H1 (cell line): ENCODE data around the gene MGST2. TPM values are rescaled to one million over a fixed set of nuclear protein-coding genes. Genes with fewer than 3 reads are reported as not detected.

ENCODE experiments used
- CTCF ChIA-PET: fragments of 300-600 bp; sonication (Branson Sonifier 250); formaldehyde crosslinking; loops from one replicate; lab custom pipeline; 2021; ENCODE audit not compliant: partially characterized antibody; lab: Charles Lee
- POLR2A ChIA-PET: fragments of 300-600 bp; sonication (Branson Sonifier 250); formaldehyde crosslinking; loops from one replicate; lab custom pipeline; 2021; ENCODE audit warnings: inconsistent platforms; ENCODE audit not compliant: partially characterized antibody; lab: Charles Lee
- DNase-seq, 2 experiments: peaks; one replicate each; pipeline versions ENCODE4 v3.0.0 to v3.0.0-alpha.2; 2010 to 2022; ENCODE audit warnings: low spot score in 2 of 2, low read depth in 1 of 2, mixed read lengths in 1 of 2
- FAIRE-seq: peaks from 2 replicates; lab custom pipeline; 2011; peaks lifted over from hg19 to GRCh38; lab: Jason Lieb, UNC
- H2AFZ ChIP-seq: 2 replicates; pipeline ENCODE4 v1.8.1; 2012; ENCODE audit warnings: low read length, inconsistent platforms
- H2AK5ac ChIP-seq: 2 replicates; pipeline ENCODE4 v1.6.1; 2013; ENCODE audit warnings: low read depth, low read length
- H2BK120ac ChIP-seq: replicated peaks from 2 replicates; pipeline ENCODE3; 2013; ENCODE audit warnings: low read depth, low read length, inconsistent platforms
- H2BK12ac ChIP-seq: 2 replicates; pipeline ENCODE4 v1.6.1; 2013; ENCODE audit warnings: low read depth, low read length
- H2BK15ac ChIP-seq: 2 replicates; pipeline ENCODE4 v1.6.1; 2013; ENCODE audit warnings: low read length
- H2BK20ac ChIP-seq: 2 replicates; pipeline ENCODE4 v1.6.1; 2013; ENCODE audit warnings: low read length
- H2BK5ac ChIP-seq: 2 replicates; pipeline ENCODE4 v1.6.1; 2013; ENCODE audit warnings: low read depth, low read length
- H3K14ac ChIP-seq: 2 replicates; pipeline ENCODE4 v1.6.1; 2013; ENCODE audit warnings: inconsistent platforms; ENCODE audit not compliant: insufficient read length
- H3K18ac ChIP-seq: 2 replicates; pipeline ENCODE4 v1.6.1; 2013; ENCODE audit warnings: low read length; ENCODE audit errors: extremely low read depth
- H3K23ac ChIP-seq: 2 replicates; pipeline ENCODE4 v1.6.1; 2013; ENCODE audit warnings: inconsistent platforms; ENCODE audit not compliant: insufficient read length
- H3K23me2 ChIP-seq: 2 replicates; pipeline ENCODE4 v1.6.1; 2013; ENCODE audit warnings: low read depth, low read length
- H3K27ac ChIP-seq: 2 replicates; pipeline ENCODE4 v1.6.1; 2011; ENCODE audit warnings: low read depth, low read length, inconsistent platforms
- H3K27me3 ChIP-seq, 4 experiments: replicated peaks in 1 of 4; 1 replicate in 1 of 4; 2 replicates in 3 of 4; pipeline versions ENCODE4 v1.6.1 to v1.8.1; 2011 to 2013; ENCODE audit warnings: low read length in 3 of 4, mild to moderate bottlenecking in 3 of 4, inconsistent platforms in 2 of 4, mixed read lengths in 2 of 4, moderate library complexity in 1 of 4; ENCODE audit not compliant: control insufficient read depth in 3 of 4, insufficient read depth in 3 of 4; ENCODE audit errors: extremely low read depth in 1 of 4
- H3K36me3 ChIP-seq, 4 experiments: 2 replicates each; pipeline versions ENCODE4 v1.6.1 to v1.8.1; 2011 to 2013; ENCODE audit warnings: mild to moderate bottlenecking in 4 of 4, low read length in 3 of 4, moderate library complexity in 2 of 4, control low read depth in 1 of 4, inconsistent platforms in 1 of 4; ENCODE audit not compliant: insufficient read depth in 4 of 4, control insufficient read depth in 2 of 4
- H3K4ac ChIP-seq: replicated peaks from 2 replicates; pipeline ENCODE3; 2013; ENCODE audit warnings: low read length, low read depth, mixed read lengths, inconsistent platforms; ENCODE audit not compliant: insufficient read length
- H3K4me1 ChIP-seq, 4 experiments: replicated peaks in 1 of 4; 1 replicate in 1 of 4; 2 replicates in 3 of 4; pipeline versions ENCODE4 v1.6.1 to v1.8.1; 2011 to 2013; ENCODE audit warnings: low read length in 3 of 4, inconsistent platforms in 2 of 4, mixed read lengths in 1 of 4; ENCODE audit not compliant: insufficient read depth in 4 of 4, control insufficient read depth in 3 of 4
- H3K4me2 ChIP-seq, 2 experiments: 2 replicates each; pipeline versions ENCODE4 v1.6.1 to v1.8.1; 2011 to 2013; ENCODE audit warnings: low read depth in 2 of 2, low read length in 2 of 2, control low read depth in 1 of 2, inconsistent platforms in 1 of 2, mild to moderate bottlenecking in 1 of 2; ENCODE audit not compliant: insufficient read depth in 1 of 2
- H3K4me3 ChIP-seq, 4 experiments: fragments of 200-600, 300-600 bp in 1 of 4; sonication (generic), shearing (Covaris generic), sonication (Bioruptor Twin) in 1 of 4; 2 replicates each; pipeline versions ENCODE4 v1.5.1 to v1.8.1; 2011 to 2016; ENCODE audit warnings: low read length in 4 of 4, low read depth in 3 of 4, control low read depth in 2 of 4, inconsistent platforms in 2 of 4, mild to moderate bottlenecking in 2 of 4, mixed read lengths in 1 of 4, moderate library complexity in 1 of 4; ENCODE audit not compliant: insufficient read depth in 2 of 4; ENCODE audit errors: extremely low read depth in 1 of 4
- H3K56ac ChIP-seq: replicated peaks from 2 replicates; pipeline ENCODE3; 2013; ENCODE audit warnings: low read depth, mild to moderate bottlenecking, mixed read lengths, low read length, inconsistent platforms; ENCODE audit not compliant: insufficient read length
- H3K79me1 ChIP-seq: 2 replicates; pipeline ENCODE4 v1.6.1; 2013; ENCODE audit warnings: low read depth, low read length, control low read depth
- H3K79me2 ChIP-seq, 2 experiments: 2 replicates each; pipeline versions ENCODE4 v1.6.1 to v1.8.1; 2012 to 2013; ENCODE audit warnings: low read length in 2 of 2, mild to moderate bottlenecking in 2 of 2, inconsistent platforms in 1 of 2; ENCODE audit not compliant: insufficient read depth in 2 of 2, control insufficient read depth in 1 of 2
- H3K9ac ChIP-seq, 4 experiments: replicated peaks in 1 of 4; 1 replicate in 1 of 4; 2 replicates in 3 of 4; pipeline versions ENCODE4 v1.6.1 to v1.8.1; 2011 to 2013; ENCODE audit warnings: low read depth in 3 of 4, low read length in 3 of 4, control low read depth in 2 of 4, mild to moderate bottlenecking in 2 of 4, moderate library complexity in 2 of 4, inconsistent platforms in 1 of 4; ENCODE audit errors: extremely low read depth in 1 of 4
- H3K9me3 ChIP-seq, 2 experiments: 2 replicates each; pipeline versions ENCODE4 v1.6.1 to v1.8.1; 2012 to 2013; ENCODE audit warnings: mild to moderate bottlenecking in 2 of 2, moderate library complexity in 2 of 2, control low read depth in 1 of 2, inconsistent platforms in 1 of 2, low read depth in 1 of 2, low read length in 1 of 2, mixed read lengths in 1 of 2; ENCODE audit not compliant: insufficient read depth in 2 of 2
- H4K20me1 ChIP-seq, 2 experiments: replicated peaks in 1 of 2; 2 replicates each; pipeline versions ENCODE3 to v1.8.1; 2011 to 2013; ENCODE audit warnings: inconsistent platforms in 2 of 2, low read length in 2 of 2, mild to moderate bottlenecking in 1 of 2; ENCODE audit not compliant: insufficient read depth in 2 of 2, control insufficient read depth in 1 of 2
- H4K5ac ChIP-seq: 2 replicates; pipeline ENCODE4 v1.6.1; 2013; ENCODE audit warnings: low read length, low read depth, mixed read lengths, inconsistent platforms; ENCODE audit not compliant: insufficient read length
- H4K8ac ChIP-seq: 2 replicates; pipeline ENCODE4 v1.8.0; 2013; ENCODE audit warnings: mild to moderate bottlenecking, moderate library complexity, low read length, inconsistent platforms; ENCODE audit not compliant: insufficient read depth; ENCODE audit errors: extremely low read depth
- H4K91ac ChIP-seq: replicated peaks from 2 replicates; pipeline ENCODE3; 2013; ENCODE audit warnings: low read length, mixed read lengths, inconsistent platforms; ENCODE audit not compliant: insufficient read length
- BACH1 ChIP-seq: IDR thresholded peaks from 2 replicates; pipeline ENCODE4 v1.6.1; 2012; ENCODE audit warnings: low read length, improper control_type of control experiment
- CEBPB ChIP-seq: IDR thresholded peaks from 2 replicates; pipeline ENCODE4 v1.6.1; 2012; ENCODE audit warnings: low read depth, low read length
- CREB1 ChIP-seq: IDR thresholded peaks from 2 replicates; pipeline ENCODE4 v1.6.1; 2012; ENCODE audit warnings: inconsistent platforms
- EGR1 ChIP-seq: IDR thresholded peaks from 2 replicates; pipeline ENCODE4 v1.6.1; 2011; ENCODE audit warnings: low read depth, low read length, borderline replicate concordance
- EZH2 ChIP-seq: fragments of 200-600 bp; sonication (generic); IDR thresholded peaks from 2 replicates; pipeline ENCODE4 v1.7.1; 2012; ENCODE audit warnings: low read depth, mild to moderate bottlenecking, moderate library complexity, low read length, inconsistent platforms; ENCODE audit not compliant: severe bottlenecking
- FOSL1 ChIP-seq: IDR thresholded peaks from 2 replicates; pipeline ENCODE4 v1.6.1; 2011; ENCODE audit warnings: mild to moderate bottlenecking, low read depth, low read length, moderate library complexity; ENCODE audit not compliant: insufficient read depth
- MAFK ChIP-seq: IDR thresholded peaks from 2 replicates; pipeline ENCODE4 v1.6.1; 2012; ENCODE audit warnings: low read depth, mild to moderate bottlenecking, improper control_type of control experiment, low read length
- MAX ChIP-seq: IDR thresholded peaks from 2 replicates; pipeline ENCODE4 v1.6.1; 2012; ENCODE audit warnings: inconsistent platforms
- RAD21 ChIP-seq, 2 experiments: IDR thresholded peaks in 1 of 2; conservative IDR thresholded peaks in 1 of 2; 2 replicates each; pipeline ENCODE4 v1.6.1; 2011; ENCODE audit warnings: low read depth in 2 of 2, low read length in 2 of 2, improper control_type of control experiment in 1 of 2, inconsistent platforms in 1 of 2, mild to moderate bottlenecking in 1 of 2, moderate library complexity in 1 of 2
- RBBP5 ChIP-seq: IDR thresholded peaks from 2 replicates; pipeline ENCODE4 v1.7.1; 2012; ENCODE audit warnings: low read depth, mild to moderate bottlenecking, inconsistent platforms, low read length, moderate library complexity, borderline replicate concordance
- SP1 ChIP-seq: IDR thresholded peaks from 2 replicates; pipeline ENCODE4 v1.6.1; 2011; ENCODE audit warnings: low read depth, low read length
- SP2 ChIP-seq: IDR thresholded peaks from 2 replicates; pipeline ENCODE4 v1.6.1; 2012; ENCODE audit warnings: mild to moderate bottlenecking, low read length, inconsistent platforms
- SP4 ChIP-seq: IDR thresholded peaks from 2 replicates; pipeline ENCODE4 v1.6.1; 2012; ENCODE audit warnings: low read length, inconsistent platforms
- TAF1 ChIP-seq: IDR thresholded peaks from 2 replicates; pipeline ENCODE4 v1.6.1; 2011; ENCODE audit warnings: mild to moderate bottlenecking, low read depth, low read length
- USF2 ChIP-seq: IDR thresholded peaks from 2 replicates; pipeline ENCODE4 v1.6.1; 2011; ENCODE audit warnings: low read length, improper control_type of control experiment
- WGBS, 2 experiments: shearing (Covaris generic) in 1 of 2; methylation state at CpG; one replicate each; pipeline versions ENCODE4 v1.1.6 to v1.1.7; 2013 to 2015; ENCODE audit warnings: low lambda C conversion rate in 2 of 2, mixed read lengths in 2 of 2, inconsistent platforms in 1 of 2, low coverage in 1 of 2, missing lambda C conversion rate in 1 of 2; ENCODE audit not compliant: insufficient replicate concordance in 2 of 2, insufficient coverage in 1 of 2, insufficient read length in 1 of 2; ENCODE audit errors: extremely low coverage in 1 of 2, missing lambda C conversion rate in 1 of 2; 5-methylcytosine and 5-hydroxymethylcytosine counted together
- polyA plus RNA-seq, 7 experiments: library from polyadenylated mRNA; depleted of rRNA in 3 of 7; stranded (reverse) in 5 of 7; unstranded in 2 of 7; fragments of >200 nt in 5 of 7; fragments of 200-250 nt in 2 of 7; gene quantifications; 1 replicate in 5 of 7; 2 replicates in 1 of 7; 4 replicates in 1 of 7; pipeline versions ENCODE4 v1.2.1 to v1.2.3, GENCODE V29; 2011 to 2013; ENCODE audit warnings: missing spikeins in 2 of 7, mixed read lengths in 2 of 7
- total RNA-seq: library from RNA; stranded (reverse); fragmentation: NEBNext Ultra II Directional; extraction: Animal tissue kit (Norgen Biotek cat#: 25700); gene quantifications from 2 replicates; pipeline ENCODE4 v1.2.1, GENCODE V29; 2021

Gene MGST2
- total and polyA plus RNA-seq, 2 of the 8 experiments (the other 6 are each of a cell fraction or from before 2014, with no cell fraction given): 8.0 to 13.6 TPM

GRCh38 chr4:139720806-139721205 is 55.2 kb downstream of the MGST2 start:
- no peak overlapping the region for H3K27ac ChIP-seq
- H3K23ac ChIP-seq: no peak overlapping the region
- H3K36me3 ChIP-seq: no peaks in the 10 kb centered on the region
- no peak overlapping the region for H3K4ac ChIP-seq
- no peak overlapping the region for H2AK5ac ChIP-seq
- ChIA-PET CTCF (no interaction called here), POLR2A (no interaction called here)
- H3K18ac ChIP-seq: no peak overlapping the region
- H3K14ac ChIP-seq: no peak overlapping the region
- no peaks in the 10 kb centered on the region for H3K9me3 ChIP-seq
- no peak overlapping the region for H4K8ac ChIP-seq
- H3K4me1 ChIP-seq: no peaks in the 10 kb centered on the region
- no peak overlapping the region for H2AFZ ChIP-seq
- H3K79me1 ChIP-seq: no peaks in the 10 kb centered on the region
- no peak for DNase-seq
- WGBS, 2 experiments: 95% methylated on average over 6 of the region's 6 CpGs; no CpG with 5 or more reads in 1 of the 2 experiments
- H4K5ac ChIP-seq: no peak overlapping the region
- H4K20me1 ChIP-seq: peaks cover 0 to 3% of the 10 kb centered on the region in 2 experiments
- H3K9ac ChIP-seq: no peak overlapping the region
- no peak overlapping the region for H4K91ac ChIP-seq
- no peak overlapping the region for H3K56ac ChIP-seq
- H3K4me2 ChIP-seq: no peak overlapping the region
- no peak overlapping the region for H3K4me3 ChIP-seq
- no peak overlapping the region for H2BK120ac ChIP-seq
- no peaks in the 10 kb centered on the region for H3K23me2 ChIP-seq
- no peaks in the 10 kb centered on the region for H3K79me2 ChIP-seq
- FAIRE-seq: no peak
- H3K27me3 ChIP-seq: peaks cover 3 to 26% (median 15%) of the 10 kb centered on the region in 4 experiments
- no peak overlapping the region for H2BK12ac ChIP-seq
- no peak overlapping the region for H2BK15ac ChIP-seq
- no peak overlapping the region for H2BK5ac ChIP-seq
- no peak overlapping the region for H2BK20ac ChIP-seq
- TF ChIP-seq TAF1 (no peak), SP2 (no peak), EZH2 (no peak), USF2 (no peak), RAD21 (IDR thresholded peaks at IDR 0.05 in 1 of 2, conservative IDR thresholded peaks at IDR 0.05 in 1 of 2; ENCODE audit: low read depth in 2 of 2, low read length in 2 of 2) (no peak), MAX (no peak), BACH1 (no peak), SP1 (no peak), SP4 (no peak), MAFK (no peak), CREB1 (no peak), EGR1 (no peak), RBBP5 (no peak), FOSL1 (no peak), CEBPB (no peak)
